Measurements from ENCODE around the gene SLC26A1.

DNA sequence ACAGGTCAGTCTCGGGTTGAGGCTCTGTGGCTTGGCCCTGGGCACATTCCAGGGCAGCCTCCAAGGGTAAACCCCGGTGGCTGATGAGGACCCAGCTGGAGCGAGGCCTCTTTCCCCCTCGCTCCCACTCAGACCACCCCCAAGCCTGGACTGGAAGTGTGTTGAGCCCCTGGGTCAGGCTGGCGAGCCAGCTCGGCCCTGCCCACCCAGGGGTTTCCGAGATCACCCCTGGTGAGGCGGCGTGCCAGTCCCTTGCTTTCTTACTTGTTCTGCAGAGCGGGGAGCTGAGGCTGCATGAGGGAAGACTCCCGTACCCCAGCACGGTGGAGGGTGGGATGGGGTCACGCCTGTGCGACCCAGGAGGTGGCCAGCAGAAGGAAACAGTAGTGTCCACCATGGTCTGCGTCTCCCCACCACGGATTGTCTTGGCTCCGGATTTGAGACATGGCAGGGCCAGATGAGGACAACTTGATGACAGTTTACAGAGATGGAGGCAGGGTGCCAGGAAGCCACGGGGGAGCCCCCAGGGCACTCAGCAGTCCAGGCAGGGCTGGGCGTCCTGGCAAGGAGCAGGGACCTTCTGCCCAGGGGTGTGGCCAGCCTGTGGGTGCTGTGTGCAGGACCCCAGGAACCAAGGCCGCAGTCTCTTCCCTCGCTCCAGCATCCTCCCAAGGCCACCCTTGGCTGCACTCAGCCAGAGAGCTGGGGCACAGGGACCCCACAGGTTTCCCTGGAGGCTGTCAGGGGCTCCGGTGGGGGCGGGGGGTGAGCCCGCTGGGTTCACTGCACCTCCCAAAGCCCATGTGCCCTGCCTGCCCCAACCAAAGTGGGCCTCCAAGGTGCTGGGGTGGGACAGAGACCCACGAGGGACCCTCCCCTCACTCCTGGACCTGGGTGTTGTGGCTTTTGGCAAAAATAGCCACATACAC, 11.6 kb upstream of the SLC26A1 start:
- TF ChIP-seq, protein P1, sequence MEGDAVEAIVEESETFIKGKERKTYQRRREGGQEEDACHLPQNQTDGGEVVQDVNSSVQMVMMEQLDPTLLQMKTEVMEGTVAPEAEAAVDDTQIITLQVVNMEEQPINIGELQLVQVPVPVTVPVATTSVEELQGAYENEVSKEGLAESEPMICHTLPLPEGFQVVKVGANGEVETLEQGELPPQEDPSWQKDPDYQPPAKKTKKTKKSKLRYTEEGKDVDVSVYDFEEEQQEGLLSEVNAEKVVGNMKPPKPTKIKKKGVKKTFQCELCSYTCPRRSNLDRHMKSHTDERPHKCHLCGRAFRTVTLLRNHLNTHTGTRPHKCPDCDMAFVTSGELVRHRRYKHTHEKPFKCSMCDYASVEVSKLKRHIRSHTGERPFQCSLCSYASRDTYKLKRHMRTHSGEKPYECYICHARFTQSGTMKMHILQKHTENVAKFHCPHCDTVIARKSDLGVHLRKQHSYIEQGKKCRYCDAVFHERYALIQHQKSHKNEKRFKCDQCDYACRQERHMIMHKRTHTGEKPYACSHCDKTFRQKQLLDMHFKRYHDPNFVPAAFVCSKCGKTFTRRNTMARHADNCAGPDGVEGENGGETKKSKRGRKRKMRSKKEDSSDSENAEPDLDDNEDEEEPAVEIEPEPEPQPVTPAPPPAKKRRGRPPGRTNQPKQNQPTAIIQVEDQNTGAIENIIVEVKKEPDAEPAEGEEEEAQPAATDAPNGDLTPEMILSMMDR (IDR thresholded peaks at IDR 0.05 in 4 of 5, conservative IDR thresholded peaks at IDR 0.05 in 1 of 5), result no peak
- no peak for TF ChIP-seq POLR2A (IDR thresholded peaks at IDR 0.05)

Measured in gastrocnemius medialis (tissue), 4 donors.